ENCODE measurements around the gene STN1. TPM values are rescaled to one million over a fixed set of nuclear protein-coding genes. Genes with fewer than 3 reads are reported as not detected.
A peak's percentile ranks its signal among the peaks of the same experiment; 100 is the strongest.

STN1 gene
- total and polyA plus RNA-seq, 9 of the 15 experiments (the other 6 are each of a cell fraction or from before 2014, with no cell fraction given), result 9.1 to 19.6 (median 13.8) TPM

GRCh38 chr10:103917302-103918052, 507 bp downstream of the STN1 start (continued):
- TF ChIP-seq ZNF655 (CRISPR knock-in tag; IDR thresholded peaks at IDR 0.05), result no peak
- TF ChIP-seq KAT7 (CRISPR knock-in tag; IDR thresholded peaks at IDR 0.05; ENCODE audit: borderline replicate concordance), result 0 out of 2 replicates have a peak, but pooled peaks have one; percentile 30
- no peak for TF ChIP-seq POLR2B (IDR thresholded peaks at IDR 0.05; ENCODE audit: low read depth, partially characterized antibody)
- no peak for TF ChIP-seq ZNF639 (CRISPR knock-in tag; conservative IDR thresholded peaks at IDR 0.05 in 1 of 2, IDR thresholded peaks at IDR 0.05 in 1 of 2)
- no peak for TF ChIP-seq POLR2AphosphoS5 (IDR thresholded peaks at IDR 0.05; ENCODE audit: control insufficient read depth, insufficient read depth, low read depth, low read length)
- TF ChIP-seq FOXP1 (CRISPR knock-in tag; IDR thresholded peaks at IDR 0.05), result 0 out of 2 replicates have a peak, but pooled peaks have one; percentile 24
- TF ChIP-seq FOXA1 (IDR thresholded peaks at IDR 0.05; ENCODE audit: borderline replicate concordance), result no peak
- no peak for TF ChIP-seq MCM5 (IDR thresholded peaks at IDR 0.05; ENCODE audit: low read depth)
- no peak for TF ChIP-seq DNMT1 (IDR thresholded peaks at IDR 0.05)
- TF ChIP-seq BRF2 (IDR thresholded peaks at IDR 0.05; ENCODE audit: borderline replicate concordance, insufficient read depth, insufficient read length), result no peak
- no peak for TF ChIP-seq NFIX (CRISPR knock-in tag; IDR thresholded peaks at IDR 0.05; ENCODE audit: low read depth)
- no peak for TF ChIP-seq RBM15 (IDR thresholded peaks at IDR 0.05; ENCODE audit: insufficient read depth, low read length)
- no peak for TF ChIP-seq GABPA (tag; conservative IDR thresholded peaks at IDR 0.05; ENCODE audit: low read depth)
- no peak for TF ChIP-seq CREBBP (IDR thresholded peaks at IDR 0.05; ENCODE audit: low read depth, low read length)
- no peak for TF ChIP-seq DACH1 (IDR thresholded peaks at IDR 0.05; ENCODE audit: partially characterized antibody)
- no peak for TF ChIP-seq ZNF280A (IDR thresholded peaks at IDR 0.05; ENCODE audit: low read depth, partially characterized antibody)
- 0 out of 2 replicates have a peak, but pooled peaks have one; percentile 46 for TF ChIP-seq MTA3 (IDR thresholded peaks at IDR 0.05; ENCODE audit: borderline replicate concordance)
- no peak for TF ChIP-seq SIN3B (IDR thresholded peaks at IDR 0.05; ENCODE audit: low read depth)
- TF ChIP-seq TAF7 (tag; IDR thresholded peaks at IDR 0.05), result peak; percentile 40; the same call in 1 of the 2 replicates
- 0 out of 2 replicates have a peak, but pooled peaks have one; percentile 27 for TF ChIP-seq SMARCE1 (IDR thresholded peaks at IDR 0.05)
- TF ChIP-seq PML (IDR thresholded peaks at IDR 0.05; ENCODE audit: low read length), result no peak
- no peak for TF ChIP-seq TCF7L2 (IDR thresholded peaks at IDR 0.05; ENCODE audit: low read depth, low read length)
- no peak for TF ChIP-seq ZNF696 (CRISPR knock-in tag; conservative IDR thresholded peaks at IDR 0.05)
- no peak for TF ChIP-seq TSC22D4 (tag; IDR thresholded peaks at IDR 0.05)

All from K562 (cell line).